Stimulated activated CD8-positive, alpha-beta memory T cell treated with anti-CD3 and anti-CD28 coated beads, Interleukin-7, amount 100 ng/mL, for 24 hours (primary cell): ENCODE measurements around the gene NLGN4X.

Source experiments
- DNase-seq: peaks from one replicate; pipeline ENCODE4 v3.0.0-alpha.2; 2020; ENCODE audit warnings: low read depth

The NLGN4X gene

GRCh38 chrX:6151971-6152370, 76.7 kb downstream of the NLGN4X start:
- DNase-seq, result no peak

GRCh38 chrX:6149060-6149872, 79.4 kb downstream of the NLGN4X start:
- no peak for DNase-seq

GRCh38 chrX:6134255-6134654, 94.4 kb downstream of the NLGN4X start:
- no peak for DNase-seq

- no peak for DNase-seq
Measured at GRCh38 chrX:6132970-6133369, 95.7 kb downstream of the NLGN4X start.

GRCh38 chrX:6131287-6131686, 97.4 kb downstream of the NLGN4X start:
- no peak for DNase-seq

GRCh38 chrX:6129195-6129594, 99.5 kb downstream of the NLGN4X start:
- DNase-seq, result no peak

GRCh38 chrX:6120329-6120728, 108.3 kb downstream of the NLGN4X start:
- DNase-seq, result no peak

GRCh38 chrX:6095469-6095868, 133.2 kb downstream of the NLGN4X start:
- DNase-seq, result no peak

- no peak for DNase-seq
Measured at GRCh38 chrX:6074532-6074931, 154.1 kb downstream of the NLGN4X start.

- no peak for DNase-seq
Measured at GRCh38 chrX:6071731-6072130, 156.9 kb downstream of the NLGN4X start.

- no peak for DNase-seq
Measured at GRCh38 chrX:6067600-6067999, 161.1 kb downstream of the NLGN4X start.

- no peak for DNase-seq
Measured at GRCh38 chrX:6053141-6053540, 175.5 kb downstream of the NLGN4X start.

- DNase-seq, result no peak
Measured at GRCh38 chrX:6052111-6052745, 176.4 kb downstream of the NLGN4X start.

GRCh38 chrX:6049132-6049531, 179.5 kb downstream of the NLGN4X start:
- DNase-seq, result no peak

- no peak for DNase-seq
Measured at GRCh38 chrX:6041630-6042029, 187.0 kb downstream of the NLGN4X start.

GRCh38 chrX:6029014-6029413, 199.7 kb downstream of the NLGN4X start:
- DNase-seq, result no peak

- no peak for DNase-seq
Measured at GRCh38 chrX:6026980-6027379, 201.7 kb downstream of the NLGN4X start.

- DNase-seq, result no peak
Measured at GRCh38 chrX:6026429-6026828, 202.2 kb downstream of the NLGN4X start.

- DNase-seq, result no peak
Measured at GRCh38 chrX:6024204-6024603, 204.5 kb downstream of the NLGN4X start.

GRCh38 chrX:6021316-6022091, 207.2 kb downstream of the NLGN4X start:
- no peak for DNase-seq

GRCh38 chrX:6019076-6019475, 209.6 kb downstream of the NLGN4X start:
- no peak for DNase-seq

- DNase-seq, result no peak
Measured at GRCh38 chrX:6015423-6015822, 213.2 kb downstream of the NLGN4X start.

GRCh38 chrX:6012357-6012756, 216.3 kb downstream of the NLGN4X start:
- DNase-seq, result no peak
